ENCODE data around the gene TXNDC17. TPM values are rescaled to one million over a fixed set of nuclear protein-coding genes. Genes with fewer than 3 reads are reported as not detected.
A peak's percentile ranks its signal among the peaks of the same experiment; 100 is the strongest.

The TXNDC17 gene
- total and polyA plus RNA-seq, 2 of the 13 experiments (the other 11 are each of a cell fraction or from before 2014, with no cell fraction given), result 188 to 266 TPM

DNA sequence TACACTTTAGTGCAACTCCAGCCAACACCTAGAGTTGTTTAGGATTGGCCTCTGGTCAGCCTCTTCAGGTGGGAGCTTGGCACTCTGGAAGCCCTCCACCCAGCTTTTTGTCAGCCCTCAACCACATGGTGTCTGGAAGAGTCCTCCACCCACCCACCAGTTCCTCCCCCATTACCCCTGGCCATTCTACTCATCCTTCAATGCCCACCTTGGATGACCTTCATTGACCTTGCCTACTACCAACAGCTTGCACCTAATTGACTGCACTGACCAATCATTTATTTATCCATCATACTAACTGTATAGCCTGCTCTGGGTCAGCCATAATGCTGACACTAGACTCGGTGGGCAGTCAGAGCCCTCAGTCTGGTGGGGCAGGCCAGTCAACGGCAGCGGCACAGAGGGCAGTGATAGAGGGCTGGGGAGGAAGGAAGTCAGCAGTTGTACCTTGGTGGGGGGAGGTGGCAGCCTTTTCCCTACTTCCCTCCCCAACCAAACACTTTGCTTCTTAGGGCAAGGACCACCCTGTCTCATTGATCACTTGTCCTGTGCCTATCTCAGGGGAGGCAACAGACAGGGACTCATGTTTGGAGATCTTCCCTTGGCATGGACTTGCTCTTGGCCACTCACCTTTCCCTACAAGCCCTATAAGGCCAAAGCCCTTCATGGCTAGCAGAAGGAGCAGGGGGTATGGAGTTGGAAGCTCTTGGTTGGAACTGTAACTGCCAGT lies 43.0 kb downstream of the TXNDC17 start (continued):
- peak; percentile 20; the same call in 1 of the 2 replicates for TF ChIP-seq SPEN (CRISPR knock-in tag; IDR thresholded peaks at IDR 0.05; ENCODE audit: low read depth)
- TF ChIP-seq SOX6 (IDR thresholded peaks at IDR 0.05), result no peak
- TF ChIP-seq SOX6 (CRISPR knock-in tag; IDR thresholded peaks at IDR 0.05), result peak; percentile 23; the same call in 1 of the 2 replicates
- 0 out of 2 replicates have a peak, but pooled peaks have one; percentile 46 for TF ChIP-seq ZNF468 (CRISPR knock-in tag; IDR thresholded peaks at IDR 0.05)
- TF ChIP-seq PAF1 (CRISPR knock-in tag; IDR thresholded peaks at IDR 0.05), result peak; percentile 77
- 0 out of 2 replicates have a peak, but pooled peaks have one; percentile 19 for TF ChIP-seq NR2F2 (IDR thresholded peaks at IDR 0.05; ENCODE audit: borderline replicate concordance, low read depth)
- no peak for TF ChIP-seq NFATC3 (CRISPR knock-in tag; IDR thresholded peaks at IDR 0.05)
- TF ChIP-seq ZNF510 (CRISPR knock-in tag; IDR thresholded peaks at IDR 0.05; ENCODE audit: low read depth), result no peak
- 0 out of 2 replicates have a peak, but pooled peaks have one; percentile 35 for TF ChIP-seq THYN1 (CRISPR knock-in tag; IDR thresholded peaks at IDR 0.05; ENCODE audit: borderline replicate concordance, low read depth)
- TF ChIP-seq, protein P1, sequence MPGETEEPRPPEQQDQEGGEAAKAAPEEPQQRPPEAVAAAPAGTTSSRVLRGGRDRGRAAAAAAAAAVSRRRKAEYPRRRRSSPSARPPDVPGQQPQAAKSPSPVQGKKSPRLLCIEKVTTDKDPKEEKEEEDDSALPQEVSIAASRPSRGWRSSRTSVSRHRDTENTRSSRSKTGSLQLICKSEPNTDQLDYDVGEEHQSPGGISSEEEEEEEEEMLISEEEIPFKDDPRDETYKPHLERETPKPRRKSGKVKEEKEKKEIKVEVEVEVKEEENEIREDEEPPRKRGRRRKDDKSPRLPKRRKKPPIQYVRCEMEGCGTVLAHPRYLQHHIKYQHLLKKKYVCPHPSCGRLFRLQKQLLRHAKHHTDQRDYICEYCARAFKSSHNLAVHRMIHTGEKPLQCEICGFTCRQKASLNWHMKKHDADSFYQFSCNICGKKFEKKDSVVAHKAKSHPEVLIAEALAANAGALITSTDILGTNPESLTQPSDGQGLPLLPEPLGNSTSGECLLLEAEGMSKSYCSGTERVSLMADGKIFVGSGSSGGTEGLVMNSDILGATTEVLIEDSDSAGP (CRISPR knock-in tag; IDR thresholded peaks at IDR 0.05; ENCODE audit: borderline replicate concordance), result peak; percentile 83
- TF ChIP-seq TARDBP (CRISPR knock-in tag; IDR thresholded peaks at IDR 0.05), result 0 out of 2 replicates have a peak, but pooled peaks have one; percentile 10
- no peak for TF ChIP-seq KLF12 (CRISPR knock-in tag; IDR thresholded peaks at IDR 0.05; ENCODE audit: borderline replicate concordance)
- TF ChIP-seq MEF2D (CRISPR knock-in tag; IDR thresholded peaks at IDR 0.05), result 0 out of 2 replicates have a peak, but pooled peaks have one; percentile 0
- no peak for TF ChIP-seq ZNF563 (CRISPR knock-in tag; IDR thresholded peaks at IDR 0.05)
- TF ChIP-seq, protein P2, sequence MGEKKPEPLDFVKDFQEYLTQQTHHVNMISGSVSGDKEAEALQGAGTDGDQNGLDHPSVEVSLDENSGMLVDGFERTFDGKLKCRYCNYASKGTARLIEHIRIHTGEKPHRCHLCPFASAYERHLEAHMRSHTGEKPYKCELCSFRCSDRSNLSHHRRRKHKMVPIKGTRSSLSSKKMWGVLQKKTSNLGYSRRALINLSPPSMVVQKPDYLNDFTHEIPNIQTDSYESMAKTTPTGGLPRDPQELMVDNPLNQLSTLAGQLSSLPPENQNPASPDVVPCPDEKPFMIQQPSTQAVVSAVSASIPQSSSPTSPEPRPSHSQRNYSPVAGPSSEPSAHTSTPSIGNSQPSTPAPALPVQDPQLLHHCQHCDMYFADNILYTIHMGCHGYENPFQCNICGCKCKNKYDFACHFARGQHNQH (CRISPR knock-in tag; IDR thresholded peaks at IDR 0.05), result 0 out of 2 replicates have a peak, but pooled peaks have one; percentile 17
- no peak for TF ChIP-seq ZNF530 (CRISPR knock-in tag; IDR thresholded peaks at IDR 0.05; ENCODE audit: low read depth)
- TF ChIP-seq, protein P3, sequence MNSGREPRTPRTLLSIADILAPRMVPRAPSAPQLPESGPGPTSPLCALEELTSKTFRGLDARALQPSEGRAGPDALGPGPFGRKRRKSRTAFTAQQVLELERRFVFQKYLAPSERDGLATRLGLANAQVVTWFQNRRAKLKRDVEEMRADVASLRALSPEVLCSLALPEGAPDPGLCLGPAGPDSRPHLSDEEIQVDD (CRISPR knock-in tag; IDR thresholded peaks at IDR 0.05; ENCODE audit: borderline replicate concordance), result peak; percentile 20; the same call in 1 of the 2 replicates
- TF ChIP-seq MTA1 (CRISPR knock-in tag; IDR thresholded peaks at IDR 0.05; ENCODE audit: borderline replicate concordance), result 0 out of 2 replicates have a peak, but pooled peaks have one; percentile 47
- TF ChIP-seq EED (CRISPR knock-in tag; IDR thresholded peaks at IDR 0.05), result no peak
- TF ChIP-seq, protein P4, sequence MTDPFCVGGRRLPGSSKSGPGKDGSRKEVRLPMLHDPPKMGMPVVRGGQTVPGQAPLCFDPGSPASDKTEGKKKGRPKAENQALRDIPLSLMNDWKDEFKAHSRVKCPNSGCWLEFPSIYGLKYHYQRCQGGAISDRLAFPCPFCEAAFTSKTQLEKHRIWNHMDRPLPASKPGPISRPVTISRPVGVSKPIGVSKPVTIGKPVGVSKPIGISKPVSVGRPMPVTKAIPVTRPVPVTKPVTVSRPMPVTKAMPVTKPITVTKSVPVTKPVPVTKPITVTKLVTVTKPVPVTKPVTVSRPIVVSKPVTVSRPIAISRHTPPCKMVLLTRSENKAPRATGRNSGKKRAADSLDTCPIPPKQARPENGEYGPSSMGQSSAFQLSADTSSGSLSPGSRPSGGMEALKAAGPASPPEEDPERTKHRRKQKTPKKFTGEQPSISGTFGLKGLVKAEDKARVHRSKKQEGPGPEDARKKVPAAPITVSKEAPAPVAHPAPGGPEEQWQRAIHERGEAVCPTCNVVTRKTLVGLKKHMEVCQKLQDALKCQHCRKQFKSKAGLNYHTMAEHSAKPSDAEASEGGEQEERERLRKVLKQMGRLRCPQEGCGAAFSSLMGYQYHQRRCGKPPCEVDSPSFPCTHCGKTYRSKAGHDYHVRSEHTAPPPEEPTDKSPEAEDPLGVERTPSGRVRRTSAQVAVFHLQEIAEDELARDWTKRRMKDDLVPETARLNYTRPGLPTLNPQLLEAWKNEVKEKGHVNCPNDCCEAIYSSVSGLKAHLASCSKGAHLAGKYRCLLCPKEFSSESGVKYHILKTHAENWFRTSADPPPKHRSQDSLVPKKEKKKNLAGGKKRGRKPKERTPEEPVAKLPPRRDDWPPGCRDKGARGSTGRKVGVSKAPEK (CRISPR knock-in tag; IDR thresholded peaks at IDR 0.05; ENCODE audit: borderline replicate concordance), result peak; percentile 6; the same call in 1 of the 2 replicates
- TF ChIP-seq AGO1 (IDR thresholded peaks at IDR 0.05; ENCODE audit: low read depth, low read length, poor library complexity, severe bottlenecking), result peak; percentile 41
- 0 out of 2 replicates have a peak, but pooled peaks have one; percentile 14 for TF ChIP-seq ZNF572 (CRISPR knock-in tag; IDR thresholded peaks at IDR 0.05)
- 0 out of 2 replicates have a peak, but pooled peaks have one; percentile 20 for TF ChIP-seq ZNF747 (CRISPR knock-in tag; IDR thresholded peaks at IDR 0.05; ENCODE audit: borderline replicate concordance)

All from HepG2 (cell line).